Diencephalon (tissue), 1 donor: ENCODE data around the gene MAGIX. TPM values are rescaled to one million over a fixed set of nuclear protein-coding genes. Genes with fewer than 3 reads are reported as not detected.

Experiments used
- small RNA-seq: library from RNA; depleted of rRNA; stranded (forward); fragments of <200 nt; gene quantifications from one replicate; pipeline ENCODE3, GENCODE V24; 2014
- total RNA-seq: library from RNA; depleted of rRNA; stranded (reverse); fragments of >200 nt; gene quantifications from one replicate; pipeline ENCODE4 v1.2.3, GENCODE V29; 2014

MAGIX gene
- total RNA-seq = 2.8 TPM

DNA sequence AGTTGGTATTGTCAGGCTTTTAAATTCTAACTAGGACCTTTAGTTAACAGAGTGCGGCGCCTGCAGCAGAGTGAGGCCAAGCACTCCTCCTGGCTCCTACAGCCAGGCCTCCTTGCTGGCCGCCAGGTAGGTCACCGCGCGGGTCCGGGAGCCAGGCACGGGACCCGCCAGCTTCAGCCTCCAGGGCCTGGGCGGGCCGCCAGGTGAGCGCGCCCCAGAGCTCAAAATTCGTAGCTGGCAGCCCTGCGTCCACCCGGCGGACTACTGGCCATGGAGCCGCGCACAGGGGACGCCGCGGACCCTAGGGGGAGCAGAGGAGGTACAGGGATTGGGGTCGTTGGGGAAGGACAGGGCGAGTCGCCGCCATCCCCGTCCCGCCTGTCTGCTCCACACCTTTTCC is at the start of gene MAGIX:
Gene MAGIX (plus strand): TSS at position 139 of the 400 bp plus-strand sequence. CDS start 132 bp downstream, at position 271.

DNA sequence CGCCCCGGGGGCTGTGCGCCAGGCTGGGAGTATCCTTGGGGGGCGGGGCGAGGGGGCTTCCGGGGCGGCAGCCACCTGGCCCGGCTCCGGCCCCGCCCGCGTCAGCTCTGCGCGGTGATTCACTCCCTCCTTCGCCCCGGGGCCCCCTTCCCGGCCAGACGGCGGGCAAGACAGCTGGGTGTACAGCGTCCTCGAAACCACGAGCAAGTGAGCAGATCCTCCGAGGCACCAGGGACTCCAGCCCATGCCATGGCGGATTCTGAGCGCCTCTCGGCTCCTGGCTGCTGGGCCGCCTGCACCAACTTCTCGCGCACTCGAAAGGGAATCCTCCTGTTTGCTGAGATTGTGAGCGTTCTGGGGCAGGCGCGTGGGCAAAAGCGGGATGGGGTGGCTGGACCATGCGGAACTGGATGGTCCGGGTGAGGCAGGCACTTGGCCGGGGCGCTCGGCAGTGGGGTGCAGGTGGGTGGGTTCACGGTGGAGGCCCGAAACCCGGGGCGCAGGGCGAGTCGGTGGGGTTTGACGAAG is 9.3 kb downstream of the MAGIX start, which contains the start of gene PLP2:
Gene PLP2 (plus strand): TSS at position 147 of the 528 bp plus-strand sequence. CDS start 103 bp downstream, at position 250.

GRCh38 chrX:49186125-49187027 is 23.8 kb downstream of the MAGIX start, which contains the start of gene PRICKLE3:
Gene PRICKLE3 (minus strand): TSS chrX:49186373. CDS start chrX:49186297, 76 bp downstream.

DNA sequence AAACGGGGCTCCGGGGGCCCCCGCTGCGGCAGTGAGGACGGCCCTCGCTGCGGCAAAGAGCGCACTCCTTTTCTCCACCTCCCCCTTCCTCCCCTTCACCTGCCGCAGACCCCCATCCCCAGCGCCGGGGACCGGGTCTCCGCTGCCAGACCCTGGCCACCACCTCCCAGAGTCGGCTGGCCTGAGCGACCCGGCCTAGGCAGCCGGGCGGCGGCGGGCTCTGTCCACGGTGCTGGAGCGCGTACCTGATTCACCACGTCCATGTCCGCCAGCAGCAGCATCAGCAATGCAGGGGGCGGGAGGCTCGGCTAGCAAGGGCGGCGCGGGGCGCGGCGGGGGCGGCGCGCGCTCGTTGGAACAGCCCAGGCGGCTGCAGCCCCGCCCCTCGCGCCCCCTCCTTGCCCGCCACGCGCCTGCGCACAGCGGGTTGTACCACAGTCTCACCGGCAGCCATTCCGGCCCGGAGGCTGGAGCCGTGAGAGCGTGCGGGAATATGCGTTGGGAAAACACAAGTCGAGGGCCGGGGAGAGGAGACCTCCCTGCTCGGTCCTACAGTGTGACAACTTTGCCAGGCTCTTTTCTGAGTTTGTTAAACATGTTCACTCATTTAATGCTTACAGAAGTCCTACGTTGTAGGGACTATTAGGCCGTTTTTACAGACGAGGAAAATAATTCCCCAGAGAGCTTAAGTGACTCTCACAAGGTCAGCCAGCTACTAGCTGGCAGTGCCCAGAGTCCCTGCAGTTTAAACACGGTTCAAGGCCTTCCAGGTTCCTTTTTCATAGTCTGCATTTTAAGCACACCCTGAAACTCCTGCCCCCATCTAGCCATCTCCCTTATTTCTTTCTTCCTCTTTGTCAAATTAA is 37.6 kb downstream of the MAGIX start, which contains the start of gene SYP:
Gene SYP (minus strand): TSS at position 288 of the 866 bp plus-strand sequence. CDS start 7 bp downstream, at position 281.

Small RNA genes lying within 50 kb of the gene (small RNA-seq; reads per million reads assigned to genes)
- gene RN7SL262P = not detected

Other genes with a start within 250 kb of the MAGIX start
- gene PIM2, start 243.7 kb upstream of the MAGIX start, total RNA-seq = 11.5 TPM
- gene OTUD5, start 205.2 kb upstream of the MAGIX start, total RNA-seq = 29.3 TPM
- 4.2 TPM for gene KCND1, start 190.9 kb upstream of the MAGIX start, total RNA-seq
- 38.8 TPM for gene GRIPAP1, start 160.5 kb upstream of the MAGIX start, total RNA-seq
- 13.6 TPM for gene TFE3, start 119.4 kb upstream of the MAGIX start, total RNA-seq
- 3.5 TPM for gene CCDC120, start 103.8 kb upstream of the MAGIX start, total RNA-seq
- gene PRAF2, start 88.8 kb upstream of the MAGIX start, total RNA-seq = 11.5 TPM
- gene WDR45, start 82.9 kb upstream of the MAGIX start, total RNA-seq = 23.8 TPM
- 22.4 TPM for gene GPKOW, start 39.0 kb upstream of the MAGIX start, total RNA-seq
- 3.5 TPM for gene PLP2, start 9.1 kb downstream of the MAGIX start, total RNA-seq
- gene PRICKLE3, start 23.6 kb downstream of the MAGIX start, total RNA-seq = 0.69 TPM
- 273 TPM for gene SYP, start 37.4 kb downstream of the MAGIX start, total RNA-seq
- not detected for gene CACNA1F, start 70.6 kb downstream of the MAGIX start, total RNA-seq
- 6.7 TPM for gene CCDC22, start 72.7 kb downstream of the MAGIX start, total RNA-seq
- not detected for gene FOXP3, start 102.0 kb downstream of the MAGIX start, total RNA-seq
- 15.7 TPM for gene PPP1R3F, start 107.0 kb downstream of the MAGIX start, total RNA-seq
- not detected for gene GAGE10, start 140.9 kb downstream of the MAGIX start, total RNA-seq
- gene GAGE12J, start 159.3 kb downstream of the MAGIX start, total RNA-seq = not detected
- gene GAGE13, start 168.8 kb downstream of the MAGIX start, total RNA-seq = not detected